GM20000 (cell line): ENCODE measurements around the gene MAFF.

ENCODE experiments used
- DNase-seq: peaks from one replicate; pipeline ENCODE4 v3.0.0; 2012; ENCODE audit warnings: low spot score
- TF ChIP-seq, protein P1 (sequence below): IDR thresholded peaks from 2 replicates; pipeline ENCODE4 v1.5.1; 2012; ENCODE audit warnings: mild to moderate bottlenecking, control low read depth; ENCODE audit errors: extremely low read depth, missing control alignments

The MAFF gene

DNA sequence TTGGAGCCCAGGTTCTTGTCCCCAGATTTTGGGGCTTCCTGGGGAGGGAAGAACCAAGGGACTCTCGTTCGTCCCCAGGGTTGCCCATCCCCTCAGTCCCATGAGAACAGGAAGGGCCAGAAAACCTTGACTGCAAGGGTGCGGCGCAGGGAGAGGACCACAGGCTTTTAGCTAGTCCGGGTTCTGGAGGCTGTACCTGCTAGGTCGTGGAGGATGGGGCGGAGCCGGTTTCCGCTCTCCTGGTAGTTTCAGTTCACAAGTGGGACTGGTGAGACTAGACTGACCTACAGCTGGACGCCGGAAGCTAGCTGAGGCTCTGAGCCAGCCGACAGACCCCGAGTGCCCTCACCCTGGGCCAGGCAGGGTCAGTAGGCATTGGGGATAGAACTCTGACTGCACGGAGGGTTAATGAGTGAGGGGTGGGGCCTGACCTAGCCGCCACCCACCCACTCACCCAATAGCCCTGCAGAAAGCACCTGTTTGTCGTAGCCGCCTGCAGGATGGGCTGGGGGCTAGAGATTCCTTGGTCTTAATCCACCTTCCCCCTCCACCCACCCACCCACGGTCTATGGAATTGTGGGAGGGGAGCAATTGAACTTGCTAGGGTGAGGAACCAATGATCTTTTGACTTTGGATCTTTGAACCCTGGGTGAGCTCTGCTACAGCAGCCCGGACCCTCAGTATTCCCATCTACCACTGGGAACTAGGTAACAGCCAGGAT lies 1.5 kb downstream of the MAFF start:
- DNase-seq: peak; percentile 66
- TF ChIP-seq, protein P1, sequence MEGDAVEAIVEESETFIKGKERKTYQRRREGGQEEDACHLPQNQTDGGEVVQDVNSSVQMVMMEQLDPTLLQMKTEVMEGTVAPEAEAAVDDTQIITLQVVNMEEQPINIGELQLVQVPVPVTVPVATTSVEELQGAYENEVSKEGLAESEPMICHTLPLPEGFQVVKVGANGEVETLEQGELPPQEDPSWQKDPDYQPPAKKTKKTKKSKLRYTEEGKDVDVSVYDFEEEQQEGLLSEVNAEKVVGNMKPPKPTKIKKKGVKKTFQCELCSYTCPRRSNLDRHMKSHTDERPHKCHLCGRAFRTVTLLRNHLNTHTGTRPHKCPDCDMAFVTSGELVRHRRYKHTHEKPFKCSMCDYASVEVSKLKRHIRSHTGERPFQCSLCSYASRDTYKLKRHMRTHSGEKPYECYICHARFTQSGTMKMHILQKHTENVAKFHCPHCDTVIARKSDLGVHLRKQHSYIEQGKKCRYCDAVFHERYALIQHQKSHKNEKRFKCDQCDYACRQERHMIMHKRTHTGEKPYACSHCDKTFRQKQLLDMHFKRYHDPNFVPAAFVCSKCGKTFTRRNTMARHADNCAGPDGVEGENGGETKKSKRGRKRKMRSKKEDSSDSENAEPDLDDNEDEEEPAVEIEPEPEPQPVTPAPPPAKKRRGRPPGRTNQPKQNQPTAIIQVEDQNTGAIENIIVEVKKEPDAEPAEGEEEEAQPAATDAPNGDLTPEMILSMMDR: no peak

DNA sequence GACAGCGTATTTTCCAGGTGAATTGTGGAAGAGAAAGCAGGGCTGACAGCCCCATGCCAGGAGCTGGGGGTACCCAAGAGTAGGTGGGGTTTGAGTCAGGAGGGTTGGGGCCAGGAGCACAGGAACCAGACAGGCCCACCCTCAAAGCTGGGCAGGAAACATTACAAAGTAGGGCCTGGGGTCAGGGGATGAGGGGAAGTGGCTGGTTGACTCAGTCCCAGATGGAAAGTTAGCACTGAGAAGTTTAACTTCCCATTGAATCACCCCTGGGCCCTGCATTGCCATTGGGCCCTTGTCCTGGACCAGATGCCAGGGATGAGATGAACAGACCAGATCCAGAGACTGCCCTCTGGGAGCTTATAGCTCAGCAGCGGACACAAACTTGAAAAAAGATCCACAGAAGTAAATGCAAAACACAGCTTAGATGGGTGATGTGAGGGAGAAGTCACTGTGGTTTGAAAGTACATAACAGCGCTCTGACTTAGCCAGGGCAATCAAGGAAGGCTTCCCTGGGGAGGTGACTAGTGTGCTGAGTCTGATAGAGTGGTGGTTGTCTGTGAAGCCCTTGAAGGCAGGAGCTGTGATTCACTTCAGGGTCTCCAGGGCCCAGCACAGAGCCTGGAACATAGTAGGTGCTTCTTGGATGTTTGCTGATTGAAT lies 2.2 kb downstream of the MAFF start:
- peak; percentile 18 for DNase-seq
- TF ChIP-seq, protein P1: no peak

DNA sequence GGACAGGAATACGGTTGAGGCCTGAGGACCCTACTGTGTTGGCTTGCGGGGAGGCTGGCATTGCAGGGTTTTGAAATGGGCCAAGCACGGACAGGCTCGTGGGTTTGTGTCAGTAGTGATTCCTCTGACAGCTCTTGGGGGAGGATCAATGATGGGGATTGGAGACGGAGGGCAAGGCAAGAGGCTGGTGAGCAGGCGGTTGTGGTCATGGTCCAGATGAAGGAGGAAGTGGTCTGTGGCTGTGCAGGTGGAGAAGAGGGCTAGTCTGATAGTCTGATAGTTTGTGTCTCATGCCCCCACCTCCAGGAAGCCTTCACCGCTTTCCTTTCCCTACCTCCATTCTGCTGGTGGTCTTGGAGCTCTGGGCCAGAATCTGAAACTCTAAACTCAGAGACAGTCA lies 3.0 kb downstream of the MAFF start:
- DNase-seq: peak; percentile 64
- TF ChIP-seq, protein P1: no peak

DNA sequence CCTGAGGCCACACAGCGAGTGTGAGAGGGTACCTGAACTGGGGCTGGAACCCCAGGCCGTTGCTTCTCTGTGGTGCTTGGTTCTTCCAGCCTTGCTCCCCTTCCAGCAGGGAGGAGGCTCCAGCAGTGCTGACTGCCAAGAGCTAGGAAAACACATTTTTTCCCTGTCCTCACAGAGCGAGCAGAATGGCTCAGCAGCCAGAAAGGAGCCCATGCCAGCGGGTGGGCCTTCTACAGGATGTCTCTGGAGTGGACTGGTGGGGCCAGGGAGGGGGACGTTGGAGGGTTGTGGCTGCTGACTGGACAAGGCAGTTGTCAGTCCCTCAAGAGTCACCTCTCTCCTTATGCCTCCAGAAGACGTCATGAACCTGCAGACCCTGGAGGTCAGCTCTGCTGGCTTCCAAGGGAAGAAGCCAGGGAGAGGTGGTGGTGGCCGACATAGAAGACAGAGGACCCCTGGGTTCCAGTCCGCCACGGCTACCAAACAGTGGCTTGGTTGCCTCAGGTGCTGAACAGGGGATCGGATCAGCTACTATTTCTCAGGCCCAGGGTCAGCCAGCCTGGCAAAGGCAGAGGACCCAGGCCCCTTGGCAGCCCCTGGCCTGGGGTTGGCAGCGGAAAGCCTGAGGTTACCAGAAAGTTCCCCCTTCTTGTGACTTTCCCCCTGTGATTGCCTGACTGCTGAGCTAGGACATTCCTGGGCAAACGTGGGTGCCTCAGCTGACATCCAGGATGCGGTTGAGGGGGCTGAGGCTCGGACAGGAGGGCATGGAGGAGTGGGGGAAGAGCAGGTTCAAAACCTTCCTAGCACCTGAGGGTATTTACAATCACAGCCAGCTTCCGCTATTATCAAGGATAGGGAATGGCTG lies 3.7 kb downstream of the MAFF start:
- TF ChIP-seq, protein P1: no peak
- peak; percentile 5 for DNase-seq

DNA sequence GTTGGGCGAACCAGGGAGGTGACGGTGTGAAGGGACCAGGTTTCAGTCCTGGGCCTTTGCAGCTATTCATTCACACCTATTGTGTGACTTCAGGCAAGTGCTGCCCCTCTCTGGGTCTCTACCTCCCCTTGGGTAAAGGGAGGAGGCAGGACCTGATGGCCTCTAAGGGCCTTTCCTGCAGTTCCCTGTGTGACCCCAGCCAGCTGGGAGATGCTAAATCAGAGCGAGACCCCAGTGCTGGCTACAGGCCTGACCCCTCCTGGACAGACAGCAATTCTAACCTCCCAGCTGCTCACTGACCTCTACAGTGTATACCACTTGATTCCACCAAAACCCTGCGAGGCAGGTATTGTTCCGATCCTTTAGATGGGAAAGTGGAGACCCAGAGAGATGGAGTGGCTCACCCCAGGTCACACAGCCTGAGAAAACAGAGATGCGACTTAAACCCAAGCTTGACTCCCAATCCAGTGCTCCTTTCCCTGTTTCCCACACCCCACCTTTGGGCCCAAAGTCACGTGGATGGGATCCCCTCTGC lies 6.2 kb downstream of the MAFF start:
- DNase-seq: no peak
- TF ChIP-seq, protein P1: no peak

DNA sequence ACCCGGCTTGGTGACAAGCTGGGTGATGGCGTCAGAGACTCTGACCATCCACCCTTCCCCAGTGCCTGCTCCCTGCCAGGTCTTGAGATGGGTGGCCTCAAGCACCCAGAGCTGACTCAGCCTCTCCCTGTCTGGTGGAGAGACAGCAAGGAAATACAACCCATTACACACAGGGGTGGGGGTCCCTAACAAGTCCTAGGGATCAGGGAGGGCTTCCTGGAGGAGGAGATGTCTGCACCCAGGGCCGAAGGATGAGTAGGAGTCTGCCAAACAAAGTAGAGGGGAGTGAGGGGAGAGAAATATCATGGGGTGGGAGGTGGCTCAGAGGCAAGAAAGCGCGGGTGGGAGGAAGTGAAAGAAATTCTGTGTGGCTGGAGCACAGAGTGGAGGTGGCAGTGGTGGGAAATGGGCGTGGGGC lies 6.8 kb downstream of the MAFF start:
- no peak for DNase-seq
- TF ChIP-seq, protein P1: no peak
